ENCODE measurements around the gene TMEM179.
"Not testable (repeated sequence)": the region's sequence is repeated elsewhere in the genome, so short reads cannot be mapped to it uniquely, and the experiment has no call there.

The TMEM179 gene

GRCh38 chr14:104604458-104605449 is at the start of gene TMEM179:
TMEM179 (minus strand) TSS chr14:104604772; CDS start chr14:104604741, 31 bp downstream.
- DNase-seq = no peak

GRCh38 chr14:104654119-104654518 is 49.5 kb upstream of the TMEM179 start:
- no peak for DNase-seq

- DNase-seq = not testable (repeated sequence)
These were observed 48.8 kb upstream of the TMEM179 start for GRCh38 chr14:104653130-104653920.

- no peak for DNase-seq
These were observed 47.8 kb upstream of the TMEM179 start for GRCh38 chr14:104652386-104652785.

GRCh38 chr14:104651876-104652260 is 47.3 kb upstream of the TMEM179 start:
- DNase-seq = no peak

- DNase-seq = no peak
These were observed 46.7 kb upstream of the TMEM179 start for GRCh38 chr14:104650981-104651875.

GRCh38 chr14:104650057-104650980 is 45.7 kb upstream of the TMEM179 start:
- DNase-seq = no peak

GRCh38 chr14:104647467-104648043 is 43.0 kb upstream of the TMEM179 start:
- no peak for DNase-seq

- DNase-seq = no peak
These were observed 40.2 kb upstream of the TMEM179 start for GRCh38 chr14:104644656-104645378.

GRCh38 chr14:104644091-104644635 is 39.6 kb upstream of the TMEM179 start:
- no peak for DNase-seq

- no peak for DNase-seq
These were observed 38.7 kb upstream of the TMEM179 start for GRCh38 chr14:104643306-104643705.

- no peak for DNase-seq
These were observed 37.9 kb upstream of the TMEM179 start for GRCh38 chr14:104642540-104642868.

- DNase-seq = no peak
These were observed 37.4 kb upstream of the TMEM179 start for GRCh38 chr14:104641753-104642539.

GRCh38 chr14:104640681-104641080 is 36.1 kb upstream of the TMEM179 start:
- no peak for DNase-seq

GRCh38 chr14:104639885-104640548 is 35.4 kb upstream of the TMEM179 start:
- no peak for DNase-seq

GRCh38 chr14:104639471-104639870 is 34.9 kb upstream of the TMEM179 start:
- DNase-seq = no peak

GRCh38 chr14:104638927-104639450 is 34.4 kb upstream of the TMEM179 start:
- no peak for DNase-seq

GRCh38 chr14:104638190-104638589 is 33.6 kb upstream of the TMEM179 start:
- no peak for DNase-seq
